ENCODE results near the gene EGFL7.

DNA sequence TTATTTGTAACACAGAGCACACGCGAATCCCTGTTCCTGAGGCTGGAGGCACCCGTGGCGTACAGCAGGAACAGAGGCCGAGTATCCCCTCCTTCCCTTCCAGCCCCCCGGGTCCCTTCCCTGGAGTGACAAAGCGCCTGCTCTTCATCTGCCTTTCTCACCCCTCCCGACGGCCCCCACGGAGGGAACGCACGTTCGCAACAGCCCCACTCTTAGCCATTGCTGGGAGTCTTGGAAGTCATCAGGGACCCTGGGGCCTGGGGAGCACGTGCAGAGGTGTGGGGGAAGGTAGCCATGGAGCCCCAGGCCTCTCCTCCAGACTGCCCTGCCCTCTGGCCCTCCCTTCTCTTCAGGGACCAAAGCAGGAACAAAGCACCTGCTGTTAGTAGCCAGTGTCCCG is 22.1 kb downstream of the EGFL7 start:
- TF ChIP-seq POLR2A (IDR thresholded peaks at IDR 0.05) = no peak
- TF ChIP-seq, protein P1, sequence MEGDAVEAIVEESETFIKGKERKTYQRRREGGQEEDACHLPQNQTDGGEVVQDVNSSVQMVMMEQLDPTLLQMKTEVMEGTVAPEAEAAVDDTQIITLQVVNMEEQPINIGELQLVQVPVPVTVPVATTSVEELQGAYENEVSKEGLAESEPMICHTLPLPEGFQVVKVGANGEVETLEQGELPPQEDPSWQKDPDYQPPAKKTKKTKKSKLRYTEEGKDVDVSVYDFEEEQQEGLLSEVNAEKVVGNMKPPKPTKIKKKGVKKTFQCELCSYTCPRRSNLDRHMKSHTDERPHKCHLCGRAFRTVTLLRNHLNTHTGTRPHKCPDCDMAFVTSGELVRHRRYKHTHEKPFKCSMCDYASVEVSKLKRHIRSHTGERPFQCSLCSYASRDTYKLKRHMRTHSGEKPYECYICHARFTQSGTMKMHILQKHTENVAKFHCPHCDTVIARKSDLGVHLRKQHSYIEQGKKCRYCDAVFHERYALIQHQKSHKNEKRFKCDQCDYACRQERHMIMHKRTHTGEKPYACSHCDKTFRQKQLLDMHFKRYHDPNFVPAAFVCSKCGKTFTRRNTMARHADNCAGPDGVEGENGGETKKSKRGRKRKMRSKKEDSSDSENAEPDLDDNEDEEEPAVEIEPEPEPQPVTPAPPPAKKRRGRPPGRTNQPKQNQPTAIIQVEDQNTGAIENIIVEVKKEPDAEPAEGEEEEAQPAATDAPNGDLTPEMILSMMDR (IDR thresholded peaks at IDR 0.05) = no peak
